Activated CD4-positive, CD25-positive, alpha-beta regulatory T cell treated with anti-CD3 and anti-CD28 coated beads, Interleukin-2, amount 50 U/mL, for 16 hours (primary cell): ENCODE measurements around the gene ST6GALNAC3.
"Not testable (repeated sequence)": the region's sequence is repeated elsewhere in the genome, so short reads cannot be mapped to it uniquely, and the experiment has no call there.

Experiments used
- DNase-seq: peaks from one replicate; pipeline ENCODE4 v3.0.0-alpha.2; 2020; ENCODE audit warnings: low read depth, low spot score

The ST6GALNAC3 gene

GRCh38 chr1:76627498-76627897 lies 553.0 kb downstream of the ST6GALNAC3 start:
- no peak for DNase-seq

GRCh38 chr1:76627901-76628300 lies 553.4 kb downstream of the ST6GALNAC3 start:
- DNase-seq: no peak

GRCh38 chr1:76632136-76632535 lies 557.6 kb downstream of the ST6GALNAC3 start:
- no peak for DNase-seq

- DNase-seq: no peak
Observed at GRCh38 chr1:76635784-76636183, 561.2 kb downstream of the ST6GALNAC3 start.

GRCh38 chr1:76639181-76639580 lies 564.6 kb downstream of the ST6GALNAC3 start:
- DNase-seq: no peak

GRCh38 chr1:76640092-76640491 lies 565.5 kb downstream of the ST6GALNAC3 start:
- DNase-seq: no peak

- DNase-seq: no peak
Observed at GRCh38 chr1:76640723-76641122, 566.2 kb downstream of the ST6GALNAC3 start.

- no peak for DNase-seq
Observed at GRCh38 chr1:76644139-76644538, 569.6 kb downstream of the ST6GALNAC3 start.

GRCh38 chr1:76652860-76653259 lies 578.3 kb downstream of the ST6GALNAC3 start:
- not testable (repeated sequence) for DNase-seq

GRCh38 chr1:76657623-76658022 lies 583.1 kb downstream of the ST6GALNAC3 start:
- no peak for DNase-seq

- no peak for DNase-seq
Observed at GRCh38 chr1:76659171-76659940, 584.8 kb downstream of the ST6GALNAC3 start.

GRCh38 chr1:76661531-76661930 lies 587.0 kb downstream of the ST6GALNAC3 start:
- no peak for DNase-seq

GRCh38 chr1:76666499-76666898 lies 592.0 kb downstream of the ST6GALNAC3 start:
- no peak for DNase-seq

- no peak for DNase-seq
Observed at GRCh38 chr1:76668046-76668445, 593.5 kb downstream of the ST6GALNAC3 start.

GRCh38 chr1:76669131-76669530 lies 594.6 kb downstream of the ST6GALNAC3 start:
- DNase-seq: no peak

GRCh38 chr1:76669624-76670315 lies 595.2 kb downstream of the ST6GALNAC3 start:
- no peak for DNase-seq

- no peak for DNase-seq
Observed at GRCh38 chr1:76674689-76675210, 600.2 kb downstream of the ST6GALNAC3 start.

- no peak for DNase-seq
Observed at GRCh38 chr1:76677416-76678405, 603.2 kb downstream of the ST6GALNAC3 start.

- DNase-seq: no peak
Observed at GRCh38 chr1:76679534-76680152, 605.1 kb downstream of the ST6GALNAC3 start.

- no peak for DNase-seq
Observed at GRCh38 chr1:76680651-76681050, 606.1 kb downstream of the ST6GALNAC3 start.

GRCh38 chr1:76682138-76682537 lies 607.6 kb downstream of the ST6GALNAC3 start:
- no peak for DNase-seq
